H9 (cell line): ENCODE measurements around the gene KLK13. TPM values are rescaled to one million over a fixed set of nuclear protein-coding genes. Genes with fewer than 3 reads are reported as not detected.

Source experiments
- DNase-seq: peaks from one replicate; pipeline ENCODE4 v3.0.0-alpha.2; 2017
- H2AFZ ChIP-seq: one replicate; pipeline ENCODE4 v1.6.1; 2013; ENCODE audit warnings: mild to moderate bottlenecking, low read length, control low read depth, moderate library complexity
- H2AK5ac ChIP-seq: 2 replicates; pipeline ENCODE4 v1.6.1; 2013; ENCODE audit warnings: low read length, control low read depth, mixed read lengths; ENCODE audit not compliant: insufficient read length
- H2BK120ac ChIP-seq: one replicate; pipeline ENCODE4 v1.6.1; 2013; ENCODE audit warnings: low read depth, mild to moderate bottlenecking, low read length, control low read depth, inconsistent platforms; ENCODE audit not compliant: poor library complexity, severe bottlenecking
- H2BK12ac ChIP-seq: 2 replicates; pipeline ENCODE4 v1.6.1; 2013; ENCODE audit warnings: low read length, control low read depth, mixed read lengths, low read depth; ENCODE audit not compliant: insufficient read length
- H2BK15ac ChIP-seq: 2 replicates; pipeline ENCODE4 v1.6.1; 2013; ENCODE audit warnings: low read depth, low read length, control low read depth
- H2BK20ac ChIP-seq: one replicate; pipeline ENCODE4 v1.6.1; 2013; ENCODE audit warnings: low read depth, mild to moderate bottlenecking, low read length, control low read depth, inconsistent platforms; ENCODE audit not compliant: poor library complexity, severe bottlenecking
- H2BK5ac ChIP-seq: 2 replicates; pipeline ENCODE4 v1.6.1; 2013; ENCODE audit warnings: low read length, control low read depth, mixed read lengths; ENCODE audit not compliant: insufficient read length
- H3K14ac ChIP-seq: 2 replicates; pipeline ENCODE4 v1.6.1; 2013; ENCODE audit warnings: low read length, control low read depth; ENCODE audit not compliant: insufficient read depth
- H3K18ac ChIP-seq: 2 replicates; pipeline ENCODE4 v1.6.1; 2013; ENCODE audit warnings: low read depth, mild to moderate bottlenecking, mixed read lengths, low read length, control low read depth; ENCODE audit not compliant: insufficient read length
- H3K23ac ChIP-seq: 2 replicates; pipeline ENCODE4 v1.6.1; 2013; ENCODE audit warnings: low read length, control low read depth, mixed read lengths, low read depth; ENCODE audit not compliant: insufficient read length
- H3K23me2 ChIP-seq: 2 replicates; pipeline ENCODE4 v1.6.1; 2013; ENCODE audit warnings: low read depth, mild to moderate bottlenecking, mixed read lengths, low read length, control low read depth; ENCODE audit not compliant: insufficient read length, poor library complexity, severe bottlenecking
- H3K27ac ChIP-seq: 2 replicates; pipeline ENCODE4 v1.5.1; 2013; ENCODE audit warnings: low read length, control low read depth, mixed read lengths, low read depth; ENCODE audit not compliant: insufficient read length
- H3K27me3 ChIP-seq: 2 replicates; pipeline ENCODE4 v1.6.1; 2013; ENCODE audit warnings: low read length, control low read depth, inconsistent platforms; ENCODE audit not compliant: insufficient read depth
- H3K4ac ChIP-seq: 2 replicates; pipeline ENCODE4 v1.6.1; 2013; ENCODE audit warnings: low read depth, mild to moderate bottlenecking, control low read depth, inconsistent platforms, low read length, moderate library complexity
- H3K4me1 ChIP-seq: 2 replicates; pipeline ENCODE4 v1.6.1; 2013; ENCODE audit warnings: low read length, control low read depth, inconsistent platforms; ENCODE audit not compliant: insufficient read depth
- H3K4me2 ChIP-seq: 2 replicates; pipeline ENCODE4 v1.6.1; 2013; ENCODE audit warnings: low read length, control low read depth, mixed read lengths; ENCODE audit not compliant: insufficient read length, insufficient read depth
- H3K56ac ChIP-seq: 2 replicates; pipeline ENCODE4 v1.6.1; 2013; ENCODE audit warnings: low read depth, mild to moderate bottlenecking, mixed read lengths, low read length, control low read depth; ENCODE audit not compliant: insufficient read length
- H3K79me1 ChIP-seq: 2 replicates; pipeline ENCODE4 v1.6.1; 2013; ENCODE audit warnings: low read depth, mild to moderate bottlenecking, moderate library complexity, low read length, control low read depth, inconsistent platforms; ENCODE audit not compliant: insufficient read depth, poor library complexity, severe bottlenecking
- H3K79me2 ChIP-seq: 2 replicates; pipeline ENCODE4 v1.6.1; 2013; ENCODE audit warnings: low read length, control low read depth, inconsistent platforms; ENCODE audit not compliant: insufficient read depth
- H3K9ac ChIP-seq: 2 replicates; pipeline ENCODE4 v1.6.1; 2013; ENCODE audit warnings: low read length, control low read depth, mixed read lengths; ENCODE audit not compliant: insufficient read length; ENCODE audit errors: extremely low read depth
- H3K9me3 ChIP-seq: one replicate; pipeline ENCODE4 v1.6.1; 2013; ENCODE audit warnings: low read depth, low read length, inconsistent platforms; ENCODE audit not compliant: control insufficient read depth
- H3T11ph ChIP-seq: one replicate; pipeline ENCODE4 v1.6.1; 2013; ENCODE audit warnings: mild to moderate bottlenecking, low read length, control low read depth, inconsistent platforms
- H4K20me1 ChIP-seq: one replicate; pipeline ENCODE4 v1.6.1; 2013; ENCODE audit not compliant: control insufficient read depth, insufficient read length, insufficient read depth
- H4K5ac ChIP-seq: 2 replicates; pipeline ENCODE4 v1.6.1; 2013; ENCODE audit warnings: low read depth, mild to moderate bottlenecking, mixed read lengths, low read length, control low read depth; ENCODE audit not compliant: insufficient read length
- H4K8ac ChIP-seq: replicated peaks from 2 replicates; pipeline ENCODE4 v1.6.1; 2013; ENCODE audit warnings: low read length, control low read depth, mixed read lengths, low read depth; ENCODE audit not compliant: insufficient read length
- H4K91ac ChIP-seq: 2 replicates; pipeline ENCODE4 v1.6.1; 2013; ENCODE audit warnings: low read depth, mild to moderate bottlenecking, moderate library complexity, mixed read lengths, low read length, control low read depth; ENCODE audit not compliant: insufficient read length
- H3K27ac Mint-ChIP-seq, 3 experiments: 2 replicates in 2 of 3; 3 replicates in 1 of 3; pipeline ENCODE4 v1.8.0; 2020 to 2021; ENCODE audit warnings: mixed read lengths in 3 of 3, mild to moderate bottlenecking in 1 of 3, moderate library complexity in 1 of 3
- H3K27me3 Mint-ChIP-seq: 2 replicates; pipeline ENCODE4 v1.8.0; 2021; ENCODE audit warnings: low read depth, mild to moderate bottlenecking, moderate library complexity, mixed read lengths
- H3K36me3 Mint-ChIP-seq, 3 experiments: 2 replicates in 2 of 3; 3 replicates in 1 of 3; pipeline ENCODE4 v1.8.0; 2020 to 2021; ENCODE audit warnings: low read depth in 3 of 3, mixed read lengths in 3 of 3; ENCODE audit not compliant: insufficient read depth in 1 of 3
- H3K4me1 Mint-ChIP-seq, 2 experiments: 2 replicates each; pipeline ENCODE4 v1.8.0; 2020; ENCODE audit warnings: mixed read lengths in 2 of 2
- H3K4me3 Mint-ChIP-seq, 2 experiments: 2 replicates in 1 of 2; 3 replicates in 1 of 2; pipeline ENCODE4 v1.8.0; 2020 to 2021; ENCODE audit warnings: mild to moderate bottlenecking in 2 of 2, mixed read lengths in 2 of 2, moderate library complexity in 1 of 2
- H3K9me3 Mint-ChIP-seq, 2 experiments: 2 replicates in 1 of 2; 3 replicates in 1 of 2; pipeline ENCODE4 v1.8.0; 2020; ENCODE audit warnings: mild to moderate bottlenecking in 2 of 2, mixed read lengths in 2 of 2, moderate library complexity in 1 of 2
- WGBS: extraction: QIAGEN DNeasy Blood & Tissue Kit; methylation state at CpG from one replicate; pipeline ENCODE4 v1.1.7; 2013; ENCODE audit warnings: missing lambda C conversion rate, low lambda C conversion rate, mixed read lengths; ENCODE audit not compliant: insufficient read length; ENCODE audit errors: extremely low coverage; 5-methylcytosine and 5-hydroxymethylcytosine counted together
- total RNA-seq: library from RNA; stranded (reverse); gene quantifications from 2 replicates; pipeline ENCODE4 v1.2.1, GENCODE V29; 2021
- TF ChIP-seq, protein P1 (sequence below): fragments of 200-600 bp; sonication (generic); conservative IDR thresholded peaks from 3 replicates; pipeline ENCODE4 v1.8.0; 2021; ENCODE audit warnings: antibody characterized with exemption, mild to moderate bottlenecking

Gene KLK13
- total RNA-seq, 1 experiment from 2014 or later, result 4.2 TPM

DNA sequence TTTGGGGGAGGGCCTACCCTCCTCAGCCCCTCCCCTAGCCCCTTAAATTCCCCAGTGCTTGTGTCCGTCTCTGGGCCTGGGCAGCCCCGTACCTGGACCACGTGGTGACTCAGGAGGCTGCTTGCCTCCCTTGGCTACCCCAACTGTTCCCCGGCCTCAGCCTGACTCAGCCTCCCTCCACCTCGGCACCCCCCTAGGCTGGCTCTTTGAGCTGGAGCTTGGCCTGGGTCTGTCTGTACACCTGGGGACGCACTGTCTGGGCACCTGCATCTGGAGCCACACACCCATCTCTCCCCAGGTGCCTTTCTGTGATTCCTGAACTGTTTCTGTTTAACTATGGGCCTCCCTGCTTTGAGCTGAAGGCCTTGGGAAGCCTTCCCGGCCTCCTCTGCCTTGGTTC is 19.6 kb upstream of the KLK13 start:
- H2BK20ac ChIP-seq, result no peak overlapping the region
- no peak overlapping the region for H3K9ac ChIP-seq
- no peaks in the 10 kb centered on the region for H4K20me1 ChIP-seq
- H3K14ac ChIP-seq, result no peak overlapping the region
- H4K5ac ChIP-seq, result no peak overlapping the region
- no peak overlapping the region for H4K91ac ChIP-seq
- Mint-ChIP-seq H3K36me3 (no peaks in the 10 kb centered on the region), H3K9me3 (no peaks in the 10 kb centered on the region), H3K27me3 (peaks cover 17% of the 10 kb centered on the region), H3K4me1 (peaks cover 22 to 29% of the 10 kb centered on the region in 2 experiments), H3K4me3 (no peak overlapping the region), H3K27ac (no peak overlapping the region)
- TF ChIP-seq, protein P1, sequence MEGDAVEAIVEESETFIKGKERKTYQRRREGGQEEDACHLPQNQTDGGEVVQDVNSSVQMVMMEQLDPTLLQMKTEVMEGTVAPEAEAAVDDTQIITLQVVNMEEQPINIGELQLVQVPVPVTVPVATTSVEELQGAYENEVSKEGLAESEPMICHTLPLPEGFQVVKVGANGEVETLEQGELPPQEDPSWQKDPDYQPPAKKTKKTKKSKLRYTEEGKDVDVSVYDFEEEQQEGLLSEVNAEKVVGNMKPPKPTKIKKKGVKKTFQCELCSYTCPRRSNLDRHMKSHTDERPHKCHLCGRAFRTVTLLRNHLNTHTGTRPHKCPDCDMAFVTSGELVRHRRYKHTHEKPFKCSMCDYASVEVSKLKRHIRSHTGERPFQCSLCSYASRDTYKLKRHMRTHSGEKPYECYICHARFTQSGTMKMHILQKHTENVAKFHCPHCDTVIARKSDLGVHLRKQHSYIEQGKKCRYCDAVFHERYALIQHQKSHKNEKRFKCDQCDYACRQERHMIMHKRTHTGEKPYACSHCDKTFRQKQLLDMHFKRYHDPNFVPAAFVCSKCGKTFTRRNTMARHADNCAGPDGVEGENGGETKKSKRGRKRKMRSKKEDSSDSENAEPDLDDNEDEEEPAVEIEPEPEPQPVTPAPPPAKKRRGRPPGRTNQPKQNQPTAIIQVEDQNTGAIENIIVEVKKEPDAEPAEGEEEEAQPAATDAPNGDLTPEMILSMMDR, result no peak
- peaks cover 2% of the 10 kb centered on the region; the same call in 1 of the 2 replicates for H3K4me1 ChIP-seq
- H2BK15ac ChIP-seq, result no peak overlapping the region
- no peak overlapping the region for H3K18ac ChIP-seq
- H3K27ac ChIP-seq, result no peak overlapping the region
- DNase-seq, result no peak
- H2BK12ac ChIP-seq, result no peak overlapping the region
- no peak overlapping the region for H3K23ac ChIP-seq
- no peaks in the 10 kb centered on the region for H3K23me2 ChIP-seq
- no peaks in the 10 kb centered on the region for H3K79me2 ChIP-seq
- no peak overlapping the region for H3K4ac ChIP-seq
- no peak overlapping the region for H3T11ph ChIP-seq
- no peaks in the 10 kb centered on the region for H3K9me3 ChIP-seq
- H2AK5ac ChIP-seq, result no peak overlapping the region
- no peaks in the 10 kb centered on the region for H3K79me1 ChIP-seq
- H3K27me3 ChIP-seq, result no peaks in the 10 kb centered on the region; the same call in 1 of the 2 replicates
- no peak overlapping the region for H3K4me2 ChIP-seq
- no peak overlapping the region for H3K56ac ChIP-seq
- H2AFZ ChIP-seq, result no peak overlapping the region
- WGBS, result no CpG with 5 or more reads among the region's 7 CpGs
- no peak overlapping the region for H2BK5ac ChIP-seq
- H4K8ac ChIP-seq, result no peak overlapping the region
- no peak overlapping the region for H2BK120ac ChIP-seq
